Gastroesophageal sphincter (tissue), 4 donors: Measurements from ENCODE around the gene MMS22L. TPM values are rescaled to one million over a fixed set of nuclear protein-coding genes. Genes with fewer than 3 reads are reported as not detected.

ENCODE experiments used
- ATAC-seq: fragments of 150-250 bp; one replicate; pipeline ENCODE4 v1.9.1; 2016; ENCODE audit warnings: mild to moderate bottlenecking, moderate library complexity
- H3K27ac ChIP-seq, 4 donors: fragments of 200-600 bp; sonication (generic) in 3 of 4; 1 replicate in 3 of 4; 2 replicates in 1 of 4; pipeline ENCODE4 v1.5.1; 2016 to 2019
- H3K27me3 ChIP-seq: fragments of 200-600 bp; sonication (generic); one replicate; pipeline ENCODE4 v1.5.1; 2019
- H3K36me3 ChIP-seq, 2 donors: fragments of 200-600 bp; sonication (generic); one replicate each; pipeline ENCODE4 v1.5.1; 2019; ENCODE audit warnings: control low read depth in 1 of 2
- H3K4me1 ChIP-seq, 3 donors: fragments of 200-600 bp; sonication (generic); 1 replicate in 2 of 3; 2 replicates in 1 of 3; pipeline ENCODE4 v1.5.1; 2016 to 2019; ENCODE audit warnings: control low read depth in 2 of 3
- H3K4me3 ChIP-seq, 2 donors: fragments of 200-600 bp; sonication (generic); one replicate each; pipeline ENCODE4 v1.5.1; 2019; ENCODE audit warnings: mild to moderate bottlenecking in 1 of 2, moderate library complexity in 1 of 2
- H3K9me3 ChIP-seq, 3 donors: fragments of 200-600 bp; sonication (generic); one replicate each; pipeline ENCODE4 v1.5.1; 2017 to 2019; ENCODE audit warnings: control low read depth in 2 of 3
- EP300 ChIP-seq: sonication (generic); formaldehyde crosslinking; IDR thresholded peaks from one replicate; pipeline ENCODE4 v1.6.1; 2017; ENCODE audit warnings: antibody characterized with exemption, mild to moderate bottlenecking
- POLR2A ChIP-seq, 2 donors: fragments of 450-650 bp; IDR thresholded peaks; one replicate each; pipeline ENCODE4 v1.6.1; 2017; ENCODE audit warnings: antibody characterized with exemption in 2 of 2, mild to moderate bottlenecking in 2 of 2, moderate library complexity in 1 of 2
- POLR2AphosphoS5 ChIP-seq: sonication (generic); formaldehyde crosslinking; IDR thresholded peaks from one replicate; pipeline ENCODE4 v1.6.1; 2017; ENCODE audit warnings: antibody characterized with exemption
- WGBS, 2 donors: methylation state at CpG; one replicate each; pipeline ENCODE4 v1.1.5; 2018; ENCODE audit warnings: low coverage in 1 of 2; 5-methylcytosine and 5-hydroxymethylcytosine counted together
- total RNA-seq, 4 donors: library from RNA; depleted of rRNA; stranded (reverse); fragments of >200 nt; gene quantifications; one replicate each; pipeline ENCODE4 v1.1.0, GENCODE V29; 2016
- TF ChIP-seq, protein P1 (sequence below), 4 experiments: fragments of 200-600 bp in 2 of 4; fragments of 450-650 bp in 2 of 4; sonication (generic) in 1 of 4; IDR thresholded peaks; one replicate each; pipeline ENCODE4 v1.5.1; 2017 to 2019; ENCODE audit warnings: antibody characterized with exemption in 4 of 4, mild to moderate bottlenecking in 2 of 4, moderate library complexity in 2 of 4

MMS22L gene
- total RNA-seq, 4 donors from 2014 or later = 3.7 to 21.8 (median 4.3) TPM

DNA sequence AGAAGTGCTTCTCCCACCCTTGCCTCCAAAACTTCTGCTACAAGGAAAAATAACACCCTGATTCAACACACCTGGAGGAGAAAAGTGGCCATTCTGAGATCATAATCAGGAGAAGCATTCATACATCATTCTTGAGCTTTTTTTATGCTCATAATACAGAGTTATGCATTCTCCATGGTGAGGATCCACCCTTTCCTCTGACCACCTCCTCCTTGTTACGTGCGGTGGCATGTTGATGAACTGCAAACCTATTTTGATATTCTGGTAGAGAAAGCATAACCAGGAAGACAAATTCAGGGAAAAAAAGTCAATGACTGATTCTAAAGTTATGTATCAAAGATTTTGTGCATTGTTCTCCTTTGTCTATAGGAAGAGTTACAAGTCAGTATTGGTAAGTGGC is 188.6 kb downstream of the MMS22L start:
- Histone ChIP-seq H3K9me3 (no peaks in the 10 kb centered on the region), H3K4me1 (no peaks in the 10 kb centered on the region), H3K27ac (no peak overlapping the region), H3K36me3 (no peaks in the 10 kb centered on the region), H3K4me3 (no peak overlapping the region), H3K27me3 (no peaks in the 10 kb centered on the region)
- WGBS, 2 donors = 96% methylated on average over 2 of the region's 2 CpGs; no CpG with 5 or more reads in 1 of the 2 donors
- ATAC-seq = no peak
- TF ChIP-seq POLR2AphosphoS5 (no peak), POLR2A (IDR thresholded peaks at IDR 0.05) (no peak), EP300 (no peak)
- TF ChIP-seq, protein P1, sequence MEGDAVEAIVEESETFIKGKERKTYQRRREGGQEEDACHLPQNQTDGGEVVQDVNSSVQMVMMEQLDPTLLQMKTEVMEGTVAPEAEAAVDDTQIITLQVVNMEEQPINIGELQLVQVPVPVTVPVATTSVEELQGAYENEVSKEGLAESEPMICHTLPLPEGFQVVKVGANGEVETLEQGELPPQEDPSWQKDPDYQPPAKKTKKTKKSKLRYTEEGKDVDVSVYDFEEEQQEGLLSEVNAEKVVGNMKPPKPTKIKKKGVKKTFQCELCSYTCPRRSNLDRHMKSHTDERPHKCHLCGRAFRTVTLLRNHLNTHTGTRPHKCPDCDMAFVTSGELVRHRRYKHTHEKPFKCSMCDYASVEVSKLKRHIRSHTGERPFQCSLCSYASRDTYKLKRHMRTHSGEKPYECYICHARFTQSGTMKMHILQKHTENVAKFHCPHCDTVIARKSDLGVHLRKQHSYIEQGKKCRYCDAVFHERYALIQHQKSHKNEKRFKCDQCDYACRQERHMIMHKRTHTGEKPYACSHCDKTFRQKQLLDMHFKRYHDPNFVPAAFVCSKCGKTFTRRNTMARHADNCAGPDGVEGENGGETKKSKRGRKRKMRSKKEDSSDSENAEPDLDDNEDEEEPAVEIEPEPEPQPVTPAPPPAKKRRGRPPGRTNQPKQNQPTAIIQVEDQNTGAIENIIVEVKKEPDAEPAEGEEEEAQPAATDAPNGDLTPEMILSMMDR (IDR thresholded peaks at IDR 0.05) = no peak

DNA sequence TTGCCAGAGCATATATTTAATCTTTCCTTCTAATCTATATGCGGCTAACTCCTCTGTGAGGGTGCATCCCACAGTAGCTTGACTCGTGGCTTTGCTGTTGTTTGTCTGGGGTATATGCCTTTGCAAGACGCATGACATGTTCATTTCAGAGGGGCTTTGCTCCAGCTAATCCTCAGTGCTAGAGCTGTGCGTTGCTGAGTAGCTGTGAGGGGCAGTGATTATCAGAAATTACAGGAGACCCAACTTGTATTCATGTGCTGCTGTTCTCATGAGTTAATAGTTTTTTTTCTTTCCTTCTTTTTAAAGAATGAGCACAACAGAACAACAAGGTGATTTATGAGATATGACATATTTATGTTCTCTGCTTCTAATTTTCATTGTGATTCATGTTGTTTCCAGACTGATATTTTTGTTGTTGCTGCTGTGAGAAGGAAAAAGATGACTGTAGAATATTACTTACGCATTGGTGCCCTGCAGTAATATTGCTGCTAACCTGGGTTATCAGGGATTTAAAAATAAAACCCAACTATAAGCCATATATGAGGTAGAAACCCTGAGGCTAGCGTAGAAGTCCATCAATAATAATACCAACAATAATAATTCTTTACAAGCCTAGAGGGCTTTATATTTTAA is 190.2 kb downstream of the MMS22L start:
- Histone ChIP-seq H3K27ac (no peak overlapping the region), H3K36me3 (no peaks in the 10 kb centered on the region), H3K27me3 (no peaks in the 10 kb centered on the region), H3K9me3 (no peaks in the 10 kb centered on the region), H3K4me3 (no peak overlapping the region), H3K4me1 (no peaks in the 10 kb centered on the region)
- whole genome bisulfite sequencing, 2 donors = 81 to 86% methylated on average over 5 of the region's 6 CpGs
- TF ChIP-seq, protein P1 (IDR thresholded peaks at IDR 0.05) = no peak
- TF ChIP-seq POLR2A (IDR thresholded peaks at IDR 0.05) (no peak), EP300 (no peak), POLR2AphosphoS5 (no peak)
- ATAC-seq = no peak
